ENCODE data around the gene EXOC6B. TPM values are rescaled to one million over a fixed set of nuclear protein-coding genes. Genes with fewer than 3 reads are reported as not detected.

Gene EXOC6B
- total and polyA plus RNA-seq, 8 donors, result 3.4 to 57.2 (median 27.1) TPM

- intact Hi-C loops (cut with DNase I; ENCODE audit: low total_unique reads), result no loop called here
These were observed 550.7 kb downstream of the EXOC6B start for GRCh38 chr2:72275084-72275483.

GRCh38 chr2:72274380-72274797 lies 551.4 kb downstream of the EXOC6B start:
- intact Hi-C loops (cut with DNase I; ENCODE audit: low total_unique reads), result no loop called here
- 20 to 39% (median 21%) methylated on average over 4 of the region's 4 CpGs for WGBS, 5 donors
- no peaks in the 10 kb centered on the region for H3K36me3 ChIP-seq
- no peak overlapping the region for H3K4me3 ChIP-seq
- peak overlapping the region in 4 of 5 donors; percentile 19 to 57 (median 31) for H3K27ac ChIP-seq
- TF ChIP-seq POLR2A (IDR thresholded peaks at IDR 0.05) (no peak), POLR2AphosphoS5 (IDR thresholded peaks at IDR 0.05) (peak in 1 of 3 donors; percentile 13)
- H3K9me3 ChIP-seq, result no peaks in the 10 kb centered on the region
- DNase-seq, result peak in 1 of 2 donors; percentile 43
- no peaks in the 10 kb centered on the region for H3K27me3 ChIP-seq
- H3K4me1 ChIP-seq, result peaks cover 8 to 42% (median 23%) of the 10 kb centered on the region in 4 donors

More at GRCh38 chr2:72275084-72275483, 550.7 kb downstream of the EXOC6B start:
- WGBS, 5 donors, result 61 to 76% (median 64%) methylated on average over 2 of the region's 2 CpGs
- Histone ChIP-seq H3K4me3 (no peak overlapping the region), H3K27ac (no peak overlapping the region), H3K36me3 (no peaks in the 10 kb centered on the region), H3K27me3 (no peaks in the 10 kb centered on the region), H3K9me3 (no peaks in the 10 kb centered on the region), H3K4me1 (peaks cover 8 to 42% (median 23%) of the 10 kb centered on the region in 4 donors)
- TF ChIP-seq POLR2A (IDR thresholded peaks at IDR 0.05) (no peak), EP300 (IDR thresholded peaks at IDR 0.05) (no peak), POLR2AphosphoS5 (IDR thresholded peaks at IDR 0.05) (no peak)
- TF ChIP-seq, protein P1, sequence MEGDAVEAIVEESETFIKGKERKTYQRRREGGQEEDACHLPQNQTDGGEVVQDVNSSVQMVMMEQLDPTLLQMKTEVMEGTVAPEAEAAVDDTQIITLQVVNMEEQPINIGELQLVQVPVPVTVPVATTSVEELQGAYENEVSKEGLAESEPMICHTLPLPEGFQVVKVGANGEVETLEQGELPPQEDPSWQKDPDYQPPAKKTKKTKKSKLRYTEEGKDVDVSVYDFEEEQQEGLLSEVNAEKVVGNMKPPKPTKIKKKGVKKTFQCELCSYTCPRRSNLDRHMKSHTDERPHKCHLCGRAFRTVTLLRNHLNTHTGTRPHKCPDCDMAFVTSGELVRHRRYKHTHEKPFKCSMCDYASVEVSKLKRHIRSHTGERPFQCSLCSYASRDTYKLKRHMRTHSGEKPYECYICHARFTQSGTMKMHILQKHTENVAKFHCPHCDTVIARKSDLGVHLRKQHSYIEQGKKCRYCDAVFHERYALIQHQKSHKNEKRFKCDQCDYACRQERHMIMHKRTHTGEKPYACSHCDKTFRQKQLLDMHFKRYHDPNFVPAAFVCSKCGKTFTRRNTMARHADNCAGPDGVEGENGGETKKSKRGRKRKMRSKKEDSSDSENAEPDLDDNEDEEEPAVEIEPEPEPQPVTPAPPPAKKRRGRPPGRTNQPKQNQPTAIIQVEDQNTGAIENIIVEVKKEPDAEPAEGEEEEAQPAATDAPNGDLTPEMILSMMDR (IDR thresholded peaks at IDR 0.05), result no peak
- no peak for DNase-seq

DNA sequence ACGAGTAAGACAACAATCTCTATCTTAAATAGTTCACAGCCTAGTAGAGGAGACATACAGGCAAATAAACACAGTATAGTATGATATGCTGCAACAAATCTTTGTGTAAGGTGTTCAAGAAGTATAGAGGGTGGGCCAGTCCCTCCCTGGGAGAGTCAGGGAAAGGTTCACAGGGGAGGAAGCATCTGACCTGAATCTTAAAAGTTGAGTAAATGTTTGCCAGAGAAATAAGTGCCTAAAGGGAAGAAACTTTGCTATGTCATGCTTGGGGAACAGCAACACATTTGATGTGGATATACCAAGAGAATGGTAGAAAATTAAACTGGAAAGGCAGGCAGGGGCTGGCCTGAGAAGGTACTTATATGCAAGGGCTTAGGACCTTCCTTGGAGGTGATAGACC lies 552.4 kb downstream of the EXOC6B start:
- DNase-seq, result no peak
- H3K4me1 ChIP-seq, result peaks cover 8 to 42% (median 23%) of the 10 kb centered on the region in 4 donors
- no peak overlapping the region for H3K4me3 ChIP-seq
- no peaks in the 10 kb centered on the region for H3K36me3 ChIP-seq
- WGBS, 5 donors, result 21 to 37% (median 27%) methylated on average over 1 of the region's 1 CpG
- intact Hi-C loops (cut with DNase I; ENCODE audit: low total_unique reads), result no loop called here
- TF ChIP-seq, protein P1 (IDR thresholded peaks at IDR 0.05), result no peak
- no peak for TF ChIP-seq POLR2AphosphoS5 (IDR thresholded peaks at IDR 0.05)
- no peak for TF ChIP-seq POLR2A (IDR thresholded peaks at IDR 0.05)
- no peak for TF ChIP-seq EP300 (IDR thresholded peaks at IDR 0.05)
- peak overlapping the region in 1 of 5 donors; percentile 31 for H3K27ac ChIP-seq
- no peaks in the 10 kb centered on the region for H3K9me3 ChIP-seq
- no peaks in the 10 kb centered on the region for H3K27me3 ChIP-seq

DNA sequence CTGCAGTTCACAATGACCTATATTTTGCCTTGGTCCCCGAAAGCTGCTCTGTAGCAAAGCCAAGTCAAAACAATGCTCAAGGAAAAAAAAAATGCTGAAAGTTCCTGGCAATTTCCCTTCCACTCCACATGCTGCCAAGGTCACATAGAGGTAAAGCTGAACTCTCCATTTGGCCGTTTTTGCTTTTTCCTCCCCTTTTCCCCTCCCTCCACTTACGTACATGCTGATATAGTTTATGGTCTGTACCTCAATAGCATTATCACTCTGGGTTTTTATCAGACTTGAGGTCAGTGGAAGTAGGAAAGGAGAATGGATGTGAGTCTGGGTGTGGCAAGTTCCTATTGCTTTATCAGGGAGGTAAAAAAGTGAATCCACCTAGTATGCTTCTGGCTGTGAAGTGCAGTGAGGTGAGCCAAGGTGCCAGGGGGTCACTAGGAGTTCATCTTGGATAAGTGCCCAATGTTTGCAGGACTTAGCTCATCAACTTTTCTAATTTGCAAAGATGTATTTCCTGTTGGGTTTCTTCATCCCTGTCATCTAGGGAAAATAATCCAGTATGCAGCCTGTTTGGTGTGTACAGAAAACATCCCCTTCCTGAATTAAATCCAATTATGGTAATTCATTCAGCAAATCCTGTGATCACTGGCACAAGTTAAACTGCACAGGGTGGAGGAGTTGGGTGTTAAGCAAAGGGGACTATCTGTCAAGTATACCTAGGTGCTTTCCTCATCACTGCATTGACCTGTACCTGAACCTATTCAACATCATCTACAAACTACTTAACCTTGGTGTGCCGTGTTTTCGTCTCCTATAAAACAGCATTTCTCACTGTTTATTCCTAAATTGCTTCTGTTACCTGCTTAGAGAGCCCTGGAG lies 553.8 kb downstream of the EXOC6B start:
- Histone ChIP-seq H3K36me3 (no peaks in the 10 kb centered on the region), H3K9me3 (no peaks in the 10 kb centered on the region), H3K27ac (peak overlapping the region; percentile 0 to 42 (median 36)), H3K4me3 (no peak overlapping the region), H3K27me3 (no peaks in the 10 kb centered on the region), H3K4me1 (peaks cover 8 to 42% (median 23%) of the 10 kb centered on the region in 4 donors)
- intact Hi-C loops (cut with DNase I; ENCODE audit: low total_unique reads), result no loop called here
- peak in 1 of 2 donors; percentile 68 for DNase-seq
- no peak for TF ChIP-seq EP300 (IDR thresholded peaks at IDR 0.05)
- TF ChIP-seq POLR2AphosphoS5 (IDR thresholded peaks at IDR 0.05), result peak in 1 of 3 donors; percentile 69
- TF ChIP-seq, protein P1 (IDR thresholded peaks at IDR 0.05), result no peak
- no peak for TF ChIP-seq POLR2A (IDR thresholded peaks at IDR 0.05)
- WGBS, 5 donors, result 22 to 47% (median 35%) methylated on average over 5 of the region's 5 CpGs

Measured in stomach (tissue), 9 donors.